NB4 (cell line): Measurements from ENCODE around the gene OS9.

Experiments
- CTCF ChIP-seq: IDR thresholded peaks from one replicate; pipeline ENCODE4 v1.5.1; 2012; ENCODE audit warnings: low read depth, low read length
- MYC ChIP-seq: IDR thresholded peaks from 2 replicates; pipeline ENCODE4 v1.6.1; 2011; ENCODE audit warnings: low read depth, low read length

GRCh38 chr12:57716305-57716704 lies 22.4 kb downstream of the OS9 start:
- no peak for TF ChIP-seq CTCF
- TF ChIP-seq MYC, result no peak
